Mesendoderm (in vitro differentiated cells): ENCODE results near the gene TMEM181.
"Not testable (repeated sequence)": the region's sequence is repeated elsewhere in the genome, so short reads cannot be mapped to it uniquely, and the experiment has no call there.

ENCODE experiments used
- DNase-seq: peaks from one replicate; pipeline ENCODE4 v3.0.0; 2013
- H2AK5ac ChIP-seq: 2 replicates; pipeline ENCODE4 v1.6.1; 2013; ENCODE audit warnings: low read length, inconsistent platforms
- H2BK120ac ChIP-seq: 2 replicates; pipeline ENCODE4 v1.6.1; 2013; ENCODE audit warnings: low read depth, mild to moderate bottlenecking, low read length, moderate library complexity, mixed read lengths
- H2BK15ac ChIP-seq: replicated peaks from 2 replicates; pipeline ENCODE4 v1.6.1; 2013; ENCODE audit warnings: low read depth, mild to moderate bottlenecking, moderate library complexity
- H2BK5ac ChIP-seq: 2 replicates; pipeline ENCODE4 v1.6.1; 2013; ENCODE audit warnings: low read length, inconsistent platforms
- H3K18ac ChIP-seq: 2 replicates; pipeline ENCODE4 v1.6.1; 2013; ENCODE audit warnings: mild to moderate bottlenecking, low read length, mixed read lengths
- H3K23ac ChIP-seq: one replicate; pipeline ENCODE4 v1.6.1; 2013; ENCODE audit warnings: low read length
- H3K27ac ChIP-seq: 2 replicates; pipeline ENCODE4 v1.5.1; 2013; ENCODE audit warnings: low read depth, mild to moderate bottlenecking, inconsistent platforms, low read length, moderate library complexity
- H3K27me3 ChIP-seq: 2 replicates; pipeline ENCODE4 v1.6.1; 2013; ENCODE audit warnings: low read length, control low read depth, mild to moderate bottlenecking, inconsistent platforms; ENCODE audit not compliant: insufficient read depth, poor library complexity
- H3K36me3 ChIP-seq: 2 replicates; pipeline ENCODE4 v1.6.1; 2013; ENCODE audit warnings: low read length, inconsistent platforms; ENCODE audit not compliant: control insufficient read depth, insufficient read depth
- H3K4ac ChIP-seq: one replicate; pipeline ENCODE4 v1.6.1; 2013; ENCODE audit warnings: low read depth, mild to moderate bottlenecking, low read length, moderate library complexity
- H3K4me1 ChIP-seq: 2 replicates; pipeline ENCODE4 v1.6.1; 2013; ENCODE audit warnings: low read depth, low read length, inconsistent platforms; ENCODE audit not compliant: control insufficient read depth
- H3K4me2 ChIP-seq: 2 replicates; pipeline ENCODE4 v1.6.1; 2013; ENCODE audit warnings: low read length
- H3K4me3 ChIP-seq: 2 replicates; pipeline ENCODE4 v1.5.1; 2013; ENCODE audit warnings: mild to moderate bottlenecking, low read length
- H3K56ac ChIP-seq: one replicate; pipeline ENCODE4 v1.6.1; 2013; ENCODE audit warnings: low read length
- H3K79me1 ChIP-seq: 2 replicates; pipeline ENCODE4 v1.6.1; 2013; ENCODE audit warnings: low read length, inconsistent platforms
- H3K79me2 ChIP-seq: 2 replicates; pipeline ENCODE4 v1.6.1; 2013; ENCODE audit warnings: mild to moderate bottlenecking, low read length; ENCODE audit not compliant: control insufficient read depth, insufficient read depth
- H3K9ac ChIP-seq: 2 replicates; pipeline ENCODE4 v1.6.1; 2013; ENCODE audit warnings: low read length, inconsistent platforms
- H4K5ac ChIP-seq: one replicate; pipeline ENCODE4 v1.6.1; 2013; ENCODE audit warnings: low read length
- H4K8ac ChIP-seq: one replicate; pipeline ENCODE4 v1.6.1; 2013; ENCODE audit warnings: low read depth, mild to moderate bottlenecking, control low read depth, low read length, moderate library complexity
- WGBS: extraction: QIAGEN DNeasy Blood & Tissue Kit; methylation state at CpG from one replicate; pipeline ENCODE4 v1.1.7; 2013; ENCODE audit warnings: low lambda C conversion rate, missing lambda C conversion rate; ENCODE audit not compliant: insufficient coverage; ENCODE audit errors: extremely low coverage; 5-methylcytosine and 5-hydroxymethylcytosine counted together

TMEM181 gene

GRCh38 chr6:158677094-158677493, 117.2 kb downstream of the TMEM181 start:
- not testable (repeated sequence) for H3K79me1 ChIP-seq, H4K8ac ChIP-seq, H3K4ac ChIP-seq, H2BK5ac ChIP-seq, H3K27me3 ChIP-seq, H3K79me2 ChIP-seq, H2BK15ac ChIP-seq, H3K9ac ChIP-seq, H3K27ac ChIP-seq, H2AK5ac ChIP-seq, H3K4me3 ChIP-seq, H3K56ac ChIP-seq, H4K5ac ChIP-seq, H2BK120ac ChIP-seq, DNase-seq, H3K23ac ChIP-seq, H3K4me1 ChIP-seq, H3K18ac ChIP-seq, H3K4me2 ChIP-seq, H3K36me3 ChIP-seq
- WGBS: no CpG with 5 or more reads among the region's 3 CpGs

- Histone ChIP-seq H3K4me2 (no peak overlapping the region), H2AK5ac (no peak overlapping the region), H4K5ac (no peak overlapping the region), H2BK5ac (no peak overlapping the region), H3K27ac (no peak overlapping the region), H3K79me1 (no peaks in the 10 kb centered on the region), H3K36me3 (no peaks in the 10 kb centered on the region), H3K56ac (no peak overlapping the region), H3K18ac (no peak overlapping the region), H3K27me3 (no peaks in the 10 kb centered on the region), H3K9ac (no peak overlapping the region), H2BK15ac (no peak overlapping the region), H3K4ac (no peak overlapping the region), H4K8ac (no peak overlapping the region), H3K4me1 (no peaks in the 10 kb centered on the region), H3K23ac (no peak overlapping the region), H3K4me3 (no peak overlapping the region), H3K79me2 (no peaks in the 10 kb centered on the region), H2BK120ac (no peak overlapping the region)
- WGBS: no CpG with 5 or more reads among the region's 11 CpGs
- no peak for DNase-seq
Observed at GRCh38 chr6:158677906-158678578, 118.2 kb downstream of the TMEM181 start.

GRCh38 chr6:158680015-158680414, 120.1 kb downstream of the TMEM181 start:
- no peaks in the 10 kb centered on the region for H3K79me1 ChIP-seq
- H3K9ac ChIP-seq: no peak overlapping the region
- DNase-seq: no peak
- no peak overlapping the region for H3K4me2 ChIP-seq
- no peak overlapping the region for H3K23ac ChIP-seq
- no peak overlapping the region for H2BK120ac ChIP-seq
- H3K4ac ChIP-seq: no peak overlapping the region
- no peaks in the 10 kb centered on the region for H3K36me3 ChIP-seq
- no peak overlapping the region for H3K27ac ChIP-seq
- no peak overlapping the region for H4K5ac ChIP-seq
- H3K4me1 ChIP-seq: no peaks in the 10 kb centered on the region
- H3K79me2 ChIP-seq: no peaks in the 10 kb centered on the region
- no CpG with 5 or more reads among the region's 2 CpGs for WGBS
- no peak overlapping the region for H2BK5ac ChIP-seq
- no peak overlapping the region for H4K8ac ChIP-seq
- no peak overlapping the region for H2AK5ac ChIP-seq
- no peaks in the 10 kb centered on the region for H3K27me3 ChIP-seq
- no peak overlapping the region for H2BK15ac ChIP-seq
- H3K4me3 ChIP-seq: no peak overlapping the region
- no peak overlapping the region for H3K18ac ChIP-seq
- no peak overlapping the region for H3K56ac ChIP-seq

- Histone ChIP-seq H3K23ac (no peak overlapping the region), H3K9ac (no peak overlapping the region), H3K36me3 (no peaks in the 10 kb centered on the region), H2BK15ac (no peak overlapping the region), H3K18ac (no peak overlapping the region), H2BK120ac (no peak overlapping the region), H2AK5ac (no peak overlapping the region), H3K4me3 (no peak overlapping the region), H3K4me2 (no peak overlapping the region), H3K4ac (no peak overlapping the region), H3K79me2 (no peaks in the 10 kb centered on the region), H3K79me1 (no peaks in the 10 kb centered on the region), H4K8ac (no peak overlapping the region), H3K27ac (no peak overlapping the region), H2BK5ac (no peak overlapping the region), H3K56ac (no peak overlapping the region), H4K5ac (no peak overlapping the region), H3K4me1 (no peaks in the 10 kb centered on the region), H3K27me3 (no peaks in the 10 kb centered on the region)
- no peak for DNase-seq
- WGBS: no CpG with 5 or more reads among the region's 6 CpGs
Observed at GRCh38 chr6:158680481-158680880, 120.6 kb downstream of the TMEM181 start.

GRCh38 chr6:158684311-158684710, 124.4 kb downstream of the TMEM181 start:
- DNase-seq: no peak
- WGBS: no CpG with 5 or more reads among the region's 5 CpGs
- no peak overlapping the region for H2BK120ac ChIP-seq

DNA sequence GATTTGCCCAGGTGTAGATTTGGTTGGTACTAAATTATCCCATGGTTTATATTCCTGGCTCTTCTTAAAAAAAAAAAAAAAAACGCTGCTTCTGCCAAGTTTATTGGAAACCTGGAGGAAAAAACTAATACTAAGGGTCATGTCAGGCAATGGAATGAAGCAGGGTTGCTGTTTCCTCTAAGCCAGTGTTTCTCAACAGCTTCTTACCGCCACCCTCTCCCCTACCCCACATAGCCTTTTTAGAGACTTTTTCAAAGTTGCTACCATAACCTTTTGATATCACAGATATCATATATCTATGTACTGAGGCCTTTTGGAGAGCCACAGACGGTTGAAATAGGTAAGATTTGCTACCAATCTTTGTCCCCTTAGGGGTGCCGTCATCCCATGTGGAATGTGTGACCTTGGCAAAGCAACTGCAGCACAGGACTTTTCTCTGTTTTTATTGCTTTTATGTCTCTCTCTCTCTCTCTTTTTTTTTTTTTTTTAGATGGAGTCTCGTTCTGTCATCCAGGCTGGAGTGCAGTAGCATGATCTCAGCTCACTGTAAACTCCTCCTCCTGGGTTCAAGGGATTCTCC, 124.9 kb downstream of the TMEM181 start:
- Histone ChIP-seq H3K4me3 (no peak overlapping the region), H3K36me3 (no peaks in the 10 kb centered on the region), H4K5ac (no peak overlapping the region), H2BK5ac (no peak overlapping the region), H3K9ac (no peak overlapping the region), H3K79me2 (no peaks in the 10 kb centered on the region), H3K4me2 (no peak overlapping the region), H3K18ac (no peak overlapping the region), H2BK15ac (no peak overlapping the region), H2AK5ac (no peak overlapping the region), H3K23ac (no peak overlapping the region), H4K8ac (no peak overlapping the region), H2BK120ac (no peak overlapping the region), H3K27ac (no peak overlapping the region), H3K56ac (no peak overlapping the region), H3K4ac (no peak overlapping the region), H3K79me1 (no peaks in the 10 kb centered on the region), H3K27me3 (no peaks in the 10 kb centered on the region), H3K4me1 (no peaks in the 10 kb centered on the region)
- DNase-seq: no peak
- WGBS: no CpG with 5 or more reads among the region's 5 CpGs

More at GRCh38 chr6:158684311-158684710, 124.4 kb downstream of the TMEM181 start:
- Histone ChIP-seq H3K4me2 (no peak overlapping the region), H3K36me3 (no peaks in the 10 kb centered on the region), H3K18ac (no peak overlapping the region), H3K4me3 (no peak overlapping the region), H3K4me1 (no peaks in the 10 kb centered on the region), H3K27me3 (no peaks in the 10 kb centered on the region), H3K27ac (no peak overlapping the region), H3K79me1 (no peaks in the 10 kb centered on the region), H4K5ac (no peak overlapping the region), H2AK5ac (no peak overlapping the region), H3K9ac (no peak overlapping the region), H3K79me2 (no peaks in the 10 kb centered on the region), H3K23ac (no peak overlapping the region), H4K8ac (no peak overlapping the region), H3K4ac (no peak overlapping the region), H2BK5ac (no peak overlapping the region), H2BK15ac (no peak overlapping the region), H3K56ac (no peak overlapping the region)
